NCI-H226 (cell line): ENCODE data around the gene PCLAF.

Experiments used
- DNase-seq: peaks from one replicate; pipeline ENCODE4 v3.0.0-alpha.2; 2015

The PCLAF gene

GRCh38 chr15:64314456-64314855, 66.8 kb downstream of the PCLAF start:
- DNase-seq = no peak
